Uterus (tissue), 2 donors: Measurements from ENCODE around the gene C19orf44.

Experiments used
- CTCF ChIP-seq, 4 experiments: fragments of 200-600 bp in 2 of 4; fragments of 450-650 bp in 2 of 4; sonication (generic) in 2 of 4; IDR thresholded peaks; one replicate each; pipeline ENCODE4 v1.5.1; 2016 to 2019; ENCODE audit warnings: antibody characterized with exemption in 4 of 4, mild to moderate bottlenecking in 2 of 4, moderate library complexity in 1 of 4
- POLR2A ChIP-seq, 2 donors: fragments of 450-650 bp; IDR thresholded peaks; one replicate each; pipeline ENCODE4 v1.6.1; 2016; ENCODE audit warnings: antibody characterized with exemption in 2 of 2, mild to moderate bottlenecking in 1 of 2, moderate library complexity in 1 of 2

- TF ChIP-seq CTCF (IDR thresholded peaks at IDR 0.05) (no peak), POLR2A (IDR thresholded peaks at IDR 0.05) (no peak)
Observed at GRCh38 chr19:16535381-16535780, 39.2 kb downstream of the C19orf44 start.
